Measurements from ENCODE around the gene HECTD2. TPM values are rescaled to one million over a fixed set of nuclear protein-coding genes. Genes with fewer than 3 reads are reported as not detected.
"Not testable (repeated sequence)": the region's sequence is repeated elsewhere in the genome, so short reads cannot be mapped to it uniquely, and the experiment has no call there.

The HECTD2 gene
- total RNA-seq, 6 donors from 2014 or later = 5.0 to 14.5 (median 9.2) TPM

GRCh38 chr10:91525896-91526712 is 116.0 kb downstream of the HECTD2 start:
- TF ChIP-seq CTCF (IDR thresholded peaks at IDR 0.05) (no peak), EP300 (IDR thresholded peaks at IDR 0.05) (no peak), POLR2A (IDR thresholded peaks at IDR 0.05) (no peak), POLR2AphosphoS5 (IDR thresholded peaks at IDR 0.05) (peak in 1 of 2 donors; percentile 16)
- Histone ChIP-seq H3K27ac (no peak overlapping the region), H3K4me3 (no peak overlapping the region), H3K4me1 (no peaks in the 10 kb centered on the region), H3K36me3 (no peaks in the 10 kb centered on the region), H3K27me3 (no peaks in the 10 kb centered on the region), H3K9me3 (no peaks in the 10 kb centered on the region)
- DNase-seq (no peak), ATAC-seq (ENCODE audit: low FRiP score in 2 of 2) (no peak)
- 54 to 65% methylated on average over 4 of the region's 4 CpGs for WGBS, 2 donors

GRCh38 chr10:91528080-91528479 is 117.9 kb downstream of the HECTD2 start:
- TF ChIP-seq POLR2AphosphoS5 (IDR thresholded peaks at IDR 0.05) = no peak
- no peak for TF ChIP-seq POLR2A (IDR thresholded peaks at IDR 0.05)
- no peak for TF ChIP-seq CTCF (IDR thresholded peaks at IDR 0.05)
- TF ChIP-seq EP300 (IDR thresholded peaks at IDR 0.05) = no peak
- no peak overlapping the region for H3K27ac ChIP-seq
- H3K4me1 ChIP-seq = no peaks in the 10 kb centered on the region
- no peak for DNase-seq
- ATAC-seq (ENCODE audit: low FRiP score in 2 of 2) = no peak
- no peaks in the 10 kb centered on the region for H3K36me3 ChIP-seq
- 61 to 82% methylated on average over 3 to 4 of the region's 4 CpGs for WGBS, 2 donors
- no peaks in the 10 kb centered on the region for H3K27me3 ChIP-seq
- H3K9me3 ChIP-seq = no peaks in the 10 kb centered on the region
- H3K4me3 ChIP-seq = no peak overlapping the region

DNA sequence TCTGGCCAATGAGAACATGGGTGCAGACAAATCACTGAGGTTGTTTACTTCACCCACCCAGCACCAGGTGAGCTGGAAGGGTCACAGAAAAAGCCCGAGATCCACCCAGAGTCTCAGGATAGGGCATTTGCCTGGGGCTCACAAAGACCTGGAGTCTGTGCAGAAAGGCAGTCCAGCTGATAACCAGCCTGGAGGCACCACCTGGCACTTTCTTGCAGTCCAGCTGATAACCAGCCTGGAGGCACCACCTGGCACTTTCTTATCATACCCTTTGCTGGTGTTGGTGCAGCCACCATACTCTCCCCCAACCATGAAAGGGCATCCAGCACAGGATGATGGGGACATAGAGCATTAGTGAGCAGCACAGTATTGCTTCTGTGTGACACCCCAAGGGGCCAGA is 118.6 kb downstream of the HECTD2 start:
- 78 to 100% methylated on average over 1 of the region's 1 CpG for WGBS, 2 donors
- Histone ChIP-seq H3K27ac (no peak overlapping the region), H3K9me3 (no peaks in the 10 kb centered on the region), H3K36me3 (no peaks in the 10 kb centered on the region), H3K4me1 (no peaks in the 10 kb centered on the region), H3K4me3 (no peak overlapping the region), H3K27me3 (no peaks in the 10 kb centered on the region)
- TF ChIP-seq EP300 (IDR thresholded peaks at IDR 0.05) (no peak), POLR2AphosphoS5 (IDR thresholded peaks at IDR 0.05) (no peak)
- peak in 1 of 2 donors; percentile 46 for ATAC-seq (ENCODE audit: low FRiP score in 2 of 2)
- DNase-seq = no peak

- H3K27me3 ChIP-seq; H3K4me3 ChIP-seq; H3K36me3 ChIP-seq; ATAC-seq (ENCODE audit: low FRiP score in 2 of 2); H3K9me3 ChIP-seq; H3K27ac ChIP-seq; H3K4me1 ChIP-seq; DNase-seq: not testable (repeated sequence)
- WGBS, 2 donors = no CpG with 5 or more reads among the region's 1 CpG
These were observed 124.6 kb downstream of the HECTD2 start for GRCh38 chr10:91534789-91535188.

DNA sequence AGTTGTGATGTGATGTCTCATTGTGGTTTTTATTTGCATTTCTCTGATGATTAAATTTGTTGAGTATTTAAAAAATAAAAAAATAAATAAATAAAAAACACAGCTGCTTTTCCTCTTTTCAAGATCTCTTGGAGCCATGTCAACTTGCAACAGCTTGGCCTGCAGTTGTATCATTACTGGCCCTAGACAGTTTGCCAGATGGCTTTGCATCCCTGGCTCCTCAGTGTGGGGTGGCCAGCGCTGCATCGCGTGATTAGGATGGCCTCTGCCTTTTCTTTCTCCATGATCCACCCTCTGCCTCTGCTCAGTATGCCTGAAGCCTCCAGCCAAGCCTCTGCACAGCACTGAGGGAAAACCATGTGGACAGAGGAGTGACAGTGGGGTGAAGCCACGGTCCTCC is 126.0 kb downstream of the HECTD2 start:
- Histone ChIP-seq H3K9me3 (no peaks in the 10 kb centered on the region), H3K36me3 (no peaks in the 10 kb centered on the region), H3K27ac (no peak overlapping the region), H3K4me1 (no peaks in the 10 kb centered on the region), H3K27me3 (no peaks in the 10 kb centered on the region), H3K4me3 (no peak overlapping the region)
- 74 to 83% methylated on average over 4 of the region's 4 CpGs for WGBS, 2 donors
- ATAC-seq (ENCODE audit: low FRiP score in 2 of 2) = peak; percentile 67 to 77
- no peak for TF ChIP-seq POLR2A (IDR thresholded peaks at IDR 0.05)
- no peak for TF ChIP-seq CTCF (IDR thresholded peaks at IDR 0.05)
- no peak for TF ChIP-seq POLR2AphosphoS5 (IDR thresholded peaks at IDR 0.05)
- TF ChIP-seq EP300 (IDR thresholded peaks at IDR 0.05) = no peak
- no peak for DNase-seq

- no peaks in the 10 kb centered on the region for H3K9me3 ChIP-seq
- no peak overlapping the region for H3K4me3 ChIP-seq
- H3K4me1 ChIP-seq = no peaks in the 10 kb centered on the region
- no peak for TF ChIP-seq POLR2A (IDR thresholded peaks at IDR 0.05)
- 58 to 86% methylated on average over 2 of the region's 2 CpGs for WGBS, 2 donors
- H3K36me3 ChIP-seq = no peaks in the 10 kb centered on the region
- no peaks in the 10 kb centered on the region for H3K27me3 ChIP-seq
- no peak overlapping the region for H3K27ac ChIP-seq
- no peak for DNase-seq
- ATAC-seq (ENCODE audit: low FRiP score in 2 of 2) = peak in 1 of 2 donors; percentile 35
These were observed 126.6 kb downstream of the HECTD2 start for GRCh38 chr10:91536733-91537132.
